GM23338 (cell line): Measurements from ENCODE around the gene SPRR2A. TPM values are rescaled to one million over a fixed set of nuclear protein-coding genes. Genes with fewer than 3 reads are reported as not detected.

ENCODE experiments used
- ATAC-seq: fragments of 200-7000 bp; cut with Tn5 transposase; 3 replicates; pipeline ENCODE4 v1.9.1; 2020
- DNase-seq: peaks from one replicate; pipeline ENCODE4 v3.0.0-alpha.2; 2015; ENCODE audit warnings: low spot score
- H2AFZ ChIP-seq: fragments of 200-600 bp; sonication (generic); 2 replicates; pipeline ENCODE4 v1.8.0; 2016; ENCODE audit warnings: antibody characterized with exemption, mild to moderate bottlenecking, moderate library complexity
- H3F3A ChIP-seq: fragments of 200-600 bp; sonication (generic); replicated peaks from 2 replicates; pipeline ENCODE4 v1.8.0; 2017; ENCODE audit warnings: antibody characterized with exemption, mixed run types, low read depth
- H3K27ac ChIP-seq: fragments of 200-600 bp; sonication (generic); 2 replicates; pipeline ENCODE4 v1.6.1; 2016; ENCODE audit warnings: low read depth
- H3K27me3 ChIP-seq: fragments of 200-600 bp; sonication (generic); 2 replicates; pipeline ENCODE4 v1.8.0; 2016; ENCODE audit warnings: mild to moderate bottlenecking, mixed run types, moderate library complexity; ENCODE audit not compliant: insufficient read depth
- H3K36me3 ChIP-seq: fragments of 200-600 bp; sonication (generic); 2 replicates; pipeline ENCODE4 v1.8.0; 2016; ENCODE audit warnings: mild to moderate bottlenecking; ENCODE audit not compliant: insufficient read depth
- H3K4me1 ChIP-seq: fragments of 200-600 bp; sonication (generic); 2 replicates; pipeline ENCODE4 v1.8.0; 2016; ENCODE audit warnings: mild to moderate bottlenecking, moderate library complexity; ENCODE audit not compliant: insufficient read depth
- H3K4me2 ChIP-seq: fragments of 200-600 bp; sonication (generic); 2 replicates; pipeline ENCODE4 v1.7.1; 2017; ENCODE audit warnings: mixed run types
- H3K4me3 ChIP-seq: fragments of 200-600 bp; sonication (generic); 2 replicates; pipeline ENCODE4 v1.6.1; 2016; ENCODE audit warnings: mixed run types
- H3K79me2 ChIP-seq: fragments of 200-600 bp; sonication (generic); replicated peaks from 2 replicates; pipeline ENCODE4 v1.8.0; 2017; ENCODE audit warnings: mild to moderate bottlenecking; ENCODE audit not compliant: insufficient read depth
- H3K9me2 ChIP-seq: fragments of 200-600 bp; sonication (generic); 2 replicates; pipeline ENCODE4 v1.8.0; 2017; ENCODE audit not compliant: insufficient read depth
- H4K20me1 ChIP-seq: fragments of 200-600 bp; sonication (generic); replicated peaks from 2 replicates; pipeline ENCODE4 v1.8.0; 2017; ENCODE audit warnings: mild to moderate bottlenecking; ENCODE audit not compliant: insufficient read depth
- H3K27ac Mint-ChIP-seq: 2 replicates; pipeline ENCODE4 v1.8.0; 2020; ENCODE audit warnings: inconsistent platforms, mild to moderate bottlenecking, moderate library complexity, mixed read lengths
- H3K27me3 Mint-ChIP-seq: 3 replicates; pipeline ENCODE4 v1.8.0; 2022; ENCODE audit warnings: low read depth, mild to moderate bottlenecking, moderate library complexity, mixed read lengths, inconsistent platforms; ENCODE audit not compliant: insufficient read depth, poor library complexity
- H3K36me3 Mint-ChIP-seq: 3 replicates; pipeline ENCODE4 v1.8.0; 2021; ENCODE audit warnings: low read depth, mild to moderate bottlenecking, inconsistent platforms, moderate library complexity, mixed read lengths
- H3K4me1 Mint-ChIP-seq: 3 replicates; pipeline ENCODE4 v1.8.0; 2020; ENCODE audit warnings: mild to moderate bottlenecking, inconsistent platforms, mixed read lengths
- H3K4me3 Mint-ChIP-seq: 3 replicates; pipeline ENCODE4 v1.8.0; 2021; ENCODE audit warnings: moderate library complexity, mild to moderate bottlenecking, inconsistent platforms, mixed read lengths
- H3K9me3 Mint-ChIP-seq: 3 replicates; pipeline ENCODE4 v1.8.0; 2020; ENCODE audit warnings: moderate library complexity, mild to moderate bottlenecking, inconsistent platforms, mixed read lengths
- CREB1 ChIP-seq: fragments of 250-450 bp; sonication (Bioruptor Pico); IDR thresholded peaks from 2 replicates; pipeline ENCODE4 v1.5.0; 2020; ENCODE audit warnings: low read depth, mild to moderate bottlenecking, moderate library complexity
- EZH2 ChIP-seq: fragments of 200-600 bp; sonication (generic); IDR thresholded peaks from one replicate; pipeline ENCODE4 v1.8.0; 2017; ENCODE audit warnings: antibody characterized with exemption, mild to moderate bottlenecking, low read depth; ENCODE audit not compliant: unreplicated experiment
- EZH2phosphoT487 ChIP-seq: fragments of 200-600 bp; sonication (generic); IDR thresholded peaks from one replicate; pipeline ENCODE4 v1.8.1; 2018; ENCODE audit warnings: antibody characterized with exemption; ENCODE audit not compliant: unreplicated experiment
- JUNB ChIP-seq: IDR thresholded peaks from one replicate; pipeline ENCODE4 v1.6.1; 2016; ENCODE audit warnings: antibody characterized with exemption; ENCODE audit not compliant: unreplicated experiment
- REST ChIP-seq: IDR thresholded peaks from one replicate; pipeline ENCODE4 v1.6.1; 2018; ENCODE audit warnings: antibody characterized with exemption; ENCODE audit not compliant: unreplicated experiment
- STAT1 ChIP-seq: IDR thresholded peaks from one replicate; pipeline ENCODE4 v1.6.1; 2016; ENCODE audit warnings: antibody characterized with exemption; ENCODE audit not compliant: unreplicated experiment
- ZNF114 ChIP-seq: fragments of 250-450 bp; sonication (Bioruptor Pico); IDR thresholded peaks from 2 replicates; pipeline ENCODE4 v1.5.0; 2020; ENCODE audit warnings: mild to moderate bottlenecking, moderate library complexity
- ZNF331 ChIP-seq: fragments of 250-450 bp; sonication (Bioruptor Pico); IDR thresholded peaks from 2 replicates; pipeline ENCODE4 v1.5.0; 2020; ENCODE audit warnings: low read depth, mild to moderate bottlenecking, moderate library complexity
- polyA plus RNA-seq: library from polyadenylated mRNA; unstranded; fragments of >200 nt; fragmentation: Nextera tagmentation; extraction: Ambion mirVana; gene quantifications from 2 replicates; pipeline ENCODE4 v1.2.1, GENCODE V29; 2016
- total RNA-seq: library from RNA; depleted of rRNA; stranded (reverse); fragments of >200 nt; shearing (Covaris generic); gene quantifications from 2 replicates; pipeline ENCODE4 v1.2.3, GENCODE V29; 2014
- TF ChIP-seq, protein P1 (sequence below): IDR thresholded peaks from 2 replicates; pipeline ENCODE4 v1.6.1; 2016; ENCODE audit warnings: antibody characterized with exemption

Gene SPRR2A
- total and polyA plus RNA-seq, 2 experiments from 2014 or later = not detected

DNA sequence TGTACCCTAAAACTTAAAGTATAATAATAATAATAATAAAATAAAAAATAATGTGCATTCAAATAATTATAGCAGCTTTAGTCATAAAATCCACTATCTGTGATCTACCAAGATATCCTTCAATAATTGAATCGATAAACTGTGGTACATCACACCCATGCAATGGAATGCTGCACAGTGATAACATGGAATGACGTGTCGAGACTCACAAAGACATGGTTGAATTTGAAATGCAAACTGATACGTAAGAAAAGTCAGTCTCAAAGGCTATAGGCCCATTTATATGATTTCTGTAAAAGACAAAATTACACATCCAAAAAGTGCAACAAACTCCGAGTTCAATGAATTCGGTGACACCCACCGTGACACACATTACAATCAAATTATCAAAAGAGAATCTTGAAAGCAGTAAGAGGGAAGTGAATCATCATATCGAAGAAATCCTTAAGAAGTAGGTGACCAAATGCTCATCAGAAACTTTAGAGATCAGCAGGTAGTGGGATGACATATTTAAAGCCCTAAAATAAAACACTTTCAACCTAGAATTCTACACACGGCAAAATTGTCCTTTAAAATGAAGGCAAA is 42.2 kb upstream of the SPRR2A start (continued):
- TF ChIP-seq ZNF331 (CRISPR knock-in tag) = no peak
- TF ChIP-seq EZH2 = no peak
- no peak for TF ChIP-seq STAT1
- TF ChIP-seq ZNF114 (CRISPR knock-in tag) = no peak
- TF ChIP-seq, protein P1, sequence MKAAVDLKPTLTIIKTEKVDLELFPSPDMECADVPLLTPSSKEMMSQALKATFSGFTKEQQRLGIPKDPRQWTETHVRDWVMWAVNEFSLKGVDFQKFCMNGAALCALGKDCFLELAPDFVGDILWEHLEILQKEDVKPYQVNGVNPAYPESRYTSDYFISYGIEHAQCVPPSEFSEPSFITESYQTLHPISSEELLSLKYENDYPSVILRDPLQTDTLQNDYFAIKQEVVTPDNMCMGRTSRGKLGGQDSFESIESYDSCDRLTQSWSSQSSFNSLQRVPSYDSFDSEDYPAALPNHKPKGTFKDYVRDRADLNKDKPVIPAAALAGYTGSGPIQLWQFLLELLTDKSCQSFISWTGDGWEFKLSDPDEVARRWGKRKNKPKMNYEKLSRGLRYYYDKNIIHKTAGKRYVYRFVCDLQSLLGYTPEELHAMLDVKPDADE = no peak
- no peak for TF ChIP-seq JUNB
- TF ChIP-seq EZH2phosphoT487 = no peak
- TF ChIP-seq CREB1 (CRISPR knock-in tag) = no peak

- no peaks in the 10 kb centered on the region for H3K36me3 ChIP-seq
- Mint-ChIP-seq H3K4me1 (no peaks in the 10 kb centered on the region; the same call in 2 of the 3 replicates), H3K36me3 (no peaks in the 10 kb centered on the region), H3K4me3 (no peak overlapping the region), H3K27me3 (no peaks in the 10 kb centered on the region), H3K9me3 (no peaks in the 10 kb centered on the region), H3K27ac (no peak overlapping the region)
- H3K9me2 ChIP-seq = peaks cover 7% of the 10 kb centered on the region; the same call in 1 of the 2 replicates
- no peaks in the 10 kb centered on the region for H3F3A ChIP-seq
- peak overlapping the region; percentile 70; the same call in 1 of the 2 replicates for H2AFZ ChIP-seq
- H4K20me1 ChIP-seq = no peaks in the 10 kb centered on the region
- H3K4me1 ChIP-seq = no peaks in the 10 kb centered on the region
- H3K79me2 ChIP-seq = no peaks in the 10 kb centered on the region
- H3K4me3 ChIP-seq = no peak overlapping the region
- DNase-seq (no peak), ATAC-seq (no peak)
- no peak for TF ChIP-seq REST
- TF ChIP-seq EZH2 = no peak
- TF ChIP-seq CREB1 (CRISPR knock-in tag) = no peak
- H3K27me3 ChIP-seq = no peaks in the 10 kb centered on the region
- H3K27ac ChIP-seq = no peak overlapping the region
- H3K4me2 ChIP-seq = no peak overlapping the region
Measured at GRCh38 chr1:153095764-153096163, 38.5 kb upstream of the SPRR2A start.
